Immature natural killer cell (primary cell): ENCODE results near the gene ATP6V0A1. TPM values are rescaled to one million over a fixed set of nuclear protein-coding genes. Genes with fewer than 3 reads are reported as not detected.
"Not testable (repeated sequence)": the region's sequence is repeated elsewhere in the genome, so short reads cannot be mapped to it uniquely, and the experiment has no call there.

ENCODE experiments used
- DNase-seq, 3 donors: peaks; one replicate each; pipeline ENCODE4 v3.0.0; 2022; ENCODE audit warnings: mixed read lengths in 1 of 3
- H3K27ac Mint-ChIP-seq, 6 donors: one replicate each; pipeline ENCODE4 v1.8.0; 2020; ENCODE audit warnings: mixed read lengths in 6 of 6, mild to moderate bottlenecking in 5 of 6, inconsistent platforms in 4 of 6, moderate library complexity in 3 of 6
- H3K27me3 Mint-ChIP-seq, 3 donors: one replicate each; pipeline ENCODE4 v1.8.0; 2020 to 2021; ENCODE audit warnings: low read depth in 3 of 3, mild to moderate bottlenecking in 3 of 3, mixed read lengths in 3 of 3, moderate library complexity in 3 of 3, inconsistent platforms in 1 of 3
- H3K36me3 Mint-ChIP-seq, 3 donors: one replicate each; pipeline ENCODE4 v1.8.0; 2020; ENCODE audit warnings: mixed read lengths in 3 of 3, inconsistent platforms in 2 of 3, mild to moderate bottlenecking in 2 of 3
- H3K4me1 Mint-ChIP-seq, 2 donors: one replicate each; pipeline ENCODE4 v1.8.0; 2020; ENCODE audit warnings: inconsistent platforms in 2 of 2, mild to moderate bottlenecking in 2 of 2, mixed read lengths in 2 of 2, moderate library complexity in 1 of 2
- H3K4me3 Mint-ChIP-seq, 5 donors: one replicate each; pipeline ENCODE4 v1.8.0; 2020; ENCODE audit warnings: mild to moderate bottlenecking in 5 of 5, mixed read lengths in 5 of 5, inconsistent platforms in 3 of 5, moderate library complexity in 3 of 5
- H3K9me3 Mint-ChIP-seq, 6 donors: one replicate each; pipeline ENCODE4 v1.8.0; 2020; ENCODE audit warnings: mild to moderate bottlenecking in 6 of 6, mixed read lengths in 6 of 6, inconsistent platforms in 4 of 6, moderate library complexity in 3 of 6
- polyA plus RNA-seq, 3 donors: library from polyadenylated mRNA; unstranded; fragments of 300-500 nt; fragmentation: Illumina TruSeq; gene quantifications; one replicate each; pipeline ENCODE4 v1.2.3, GENCODE V29; 2021

The ATP6V0A1 gene
- polyA plus RNA-seq, 3 donors from 2014 or later = 0.76 to 4.2 (median 1.4) TPM

DNA sequence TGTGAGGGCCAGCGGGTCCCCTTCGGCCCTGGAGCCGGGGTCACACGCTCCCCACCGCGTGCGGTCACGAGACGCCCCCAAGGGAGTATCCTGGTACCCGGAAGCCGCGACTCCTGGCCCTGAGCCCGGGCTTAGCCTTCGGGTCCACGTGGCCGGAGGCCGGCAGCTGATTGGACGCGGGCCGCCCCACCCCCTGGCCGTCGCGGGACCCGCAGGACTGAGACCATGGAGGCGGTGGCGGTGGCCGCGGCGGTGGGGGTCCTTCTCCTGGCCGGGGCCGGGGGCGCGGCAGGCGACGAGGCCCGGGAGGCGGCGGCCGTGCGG, 77.3 kb downstream of the ATP6V0A1 start, which contains the start of gene NAGLU:
NAGLU (plus strand) TSS at position 194 of the 324 bp plus-strand sequence; CDS start at position 226, 32 bp downstream.
- Mint-ChIP-seq H3K4me1 (peaks cover 39 to 42% of the 10 kb centered on the region in 2 donors), H3K27ac (peak within 1 kb of the TSS; percentile 79 to 92 (median 87)), H3K9me3 (peaks cover 0 to 2% (median 0%) of the 10 kb centered on the region in 6 donors), H3K36me3 (peaks cover 0 to 6% (median 0%) of the 10 kb centered on the region in 3 donors), H3K4me3 (peak within 1 kb of the TSS; percentile 84 to 89 (median 88)), H3K27me3 (peaks cover 0 to 10% (median 0%) of the 10 kb centered on the region in 3 donors)
- peak; percentile 84 to 85 (median 85) for DNase-seq

DNA sequence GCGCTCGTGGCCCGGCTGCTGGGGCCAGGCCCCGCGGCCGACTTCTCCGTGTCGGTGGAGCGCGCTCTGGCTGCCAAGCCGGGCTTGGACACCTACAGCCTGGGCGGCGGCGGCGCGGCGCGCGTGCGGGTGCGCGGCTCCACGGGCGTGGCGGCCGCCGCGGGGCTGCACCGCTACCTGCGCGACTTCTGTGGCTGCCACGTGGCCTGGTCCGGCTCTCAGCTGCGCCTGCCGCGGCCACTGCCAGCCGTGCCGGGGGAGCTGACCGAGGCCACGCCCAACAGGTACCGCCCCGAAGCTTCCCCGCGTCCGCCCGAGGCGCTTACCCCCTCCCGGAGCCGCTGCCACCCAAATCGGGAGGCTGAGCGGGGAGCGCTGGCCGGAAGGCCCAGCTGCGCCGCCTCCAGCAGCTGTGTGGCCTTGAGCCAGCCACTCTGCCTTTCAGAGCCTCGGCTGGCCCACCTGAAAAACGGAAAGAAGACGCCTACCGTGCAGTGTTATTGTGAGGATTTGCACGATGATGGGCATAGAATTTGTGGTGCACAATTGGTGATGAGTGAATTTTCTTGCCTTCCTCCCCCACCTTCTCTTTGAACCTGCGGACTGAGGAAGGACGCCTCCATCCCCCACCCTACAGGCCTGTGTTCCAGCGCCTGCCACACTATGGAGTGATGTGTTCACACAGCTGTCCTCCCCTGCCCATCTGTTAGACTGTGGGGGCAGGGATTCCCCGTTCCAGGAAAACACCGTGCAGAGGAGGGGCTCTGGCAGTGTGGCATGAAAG, 77.9 kb downstream of the ATP6V0A1 start:
- Mint-ChIP-seq H3K36me3 (peaks cover 0 to 8% (median 0%) of the 10 kb centered on the region in 3 donors), H3K27me3 (peaks cover 0 to 8% (median 2%) of the 10 kb centered on the region in 3 donors), H3K4me1 (peaks cover 33 to 37% of the 10 kb centered on the region in 2 donors)

DNA sequence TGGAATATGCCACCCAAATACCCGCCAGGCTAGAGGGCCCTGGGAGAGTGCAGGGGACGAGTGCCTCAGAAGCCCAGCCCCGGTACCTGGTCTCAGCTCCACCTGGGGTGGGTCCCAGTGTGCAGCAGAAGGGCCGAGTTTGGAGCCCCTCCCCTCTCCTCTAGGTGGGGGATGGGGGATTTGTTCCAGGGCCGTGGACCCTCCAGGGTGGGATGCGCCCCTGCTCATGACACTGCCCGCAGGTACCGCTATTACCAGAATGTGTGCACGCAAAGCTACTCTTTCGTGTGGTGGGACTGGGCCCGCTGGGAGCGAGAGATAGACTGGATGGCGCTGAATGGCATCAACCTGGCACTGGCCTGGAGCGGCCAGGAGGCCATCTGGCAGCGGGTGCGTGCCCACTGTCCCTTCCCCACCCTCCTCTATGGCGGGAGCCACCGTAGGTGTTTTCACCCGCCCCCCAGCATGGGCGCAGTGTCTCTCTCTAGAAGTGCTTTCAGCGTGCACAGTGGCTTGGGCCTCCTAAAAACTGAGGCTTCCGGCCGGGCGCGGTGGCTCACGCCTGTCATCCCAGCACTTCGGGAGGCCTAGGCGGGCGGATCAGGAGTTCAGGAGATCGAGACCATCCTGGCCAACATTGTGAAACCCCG, 78.6 kb downstream of the ATP6V0A1 start:
- H3K36me3 Mint-ChIP-seq = peaks cover 0 to 8% (median 0%) of the 10 kb centered on the region in 3 donors
- H3K4me1 Mint-ChIP-seq = peaks cover 30% of the 10 kb centered on the region in 2 donors
- peak overlapping the region; percentile 77 to 88 (median 84) for H3K4me3 Mint-ChIP-seq
- peaks cover 0 to 2% (median 0%) of the 10 kb centered on the region in 6 donors for H3K9me3 Mint-ChIP-seq
- no peak for DNase-seq
- H3K27me3 Mint-ChIP-seq = peaks cover 0 to 5% (median 2%) of the 10 kb centered on the region in 3 donors
- peak overlapping the region in 5 of 6 donors; percentile 57 to 86 (median 74) for H3K27ac Mint-ChIP-seq

More for the DNA sequence above, 77.9 kb downstream of the ATP6V0A1 start:
- H3K27ac Mint-ChIP-seq = peak overlapping the region; percentile 57 to 86 (median 74)
- H3K9me3 Mint-ChIP-seq = peaks cover 0 to 2% (median 0%) of the 10 kb centered on the region in 6 donors
- DNase-seq = peak in 2 of 3 donors; percentile 62 to 65
- peak overlapping the region; percentile 77 to 88 (median 84) for H3K4me3 Mint-ChIP-seq

DNA sequence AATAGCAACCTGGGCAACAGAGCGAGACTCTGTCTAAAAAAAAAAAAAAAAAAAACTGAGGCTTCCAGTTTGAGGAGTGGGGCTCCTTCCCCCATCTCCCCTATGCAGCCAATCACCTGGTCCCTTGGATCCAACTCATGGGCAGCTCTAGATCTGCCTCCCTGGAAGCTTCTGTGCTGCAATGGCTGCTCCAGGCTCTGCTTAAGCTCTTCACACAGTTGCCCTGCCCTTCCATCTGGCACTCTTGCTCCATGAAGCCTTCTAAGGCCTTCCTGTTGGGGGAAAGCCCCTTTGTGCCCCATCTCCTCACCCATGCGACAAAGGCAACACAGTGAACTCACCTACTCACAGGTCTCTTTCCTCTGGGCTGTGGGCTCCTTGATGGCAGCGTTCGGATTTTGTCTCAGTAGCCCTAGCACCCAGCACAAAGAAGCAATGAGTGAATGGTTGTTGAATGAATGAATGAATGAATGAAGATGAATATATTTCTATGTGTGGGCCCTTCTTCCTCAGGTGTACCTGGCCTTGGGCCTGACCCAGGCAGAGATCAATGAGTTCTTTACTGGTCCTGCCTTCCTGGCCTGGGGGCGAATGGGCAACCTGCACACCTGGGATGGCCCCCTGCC, 79.3 kb downstream of the ATP6V0A1 start:
- Mint-ChIP-seq H3K4me3 (peak overlapping the region; percentile 55 to 88 (median 74)), H3K9me3 (peaks cover 0 to 2% (median 0%) of the 10 kb centered on the region in 6 donors), H3K27me3 (peaks cover 0 to 2% (median 2%) of the 10 kb centered on the region in 3 donors), H3K27ac (peak overlapping the region in 5 of 6 donors; percentile 28 to 71 (median 54)), H3K4me1 (peaks cover 29 to 30% of the 10 kb centered on the region in 2 donors), H3K36me3 (peaks cover 0 to 10% (median 0%) of the 10 kb centered on the region in 3 donors)
- no peak for DNase-seq

DNA sequence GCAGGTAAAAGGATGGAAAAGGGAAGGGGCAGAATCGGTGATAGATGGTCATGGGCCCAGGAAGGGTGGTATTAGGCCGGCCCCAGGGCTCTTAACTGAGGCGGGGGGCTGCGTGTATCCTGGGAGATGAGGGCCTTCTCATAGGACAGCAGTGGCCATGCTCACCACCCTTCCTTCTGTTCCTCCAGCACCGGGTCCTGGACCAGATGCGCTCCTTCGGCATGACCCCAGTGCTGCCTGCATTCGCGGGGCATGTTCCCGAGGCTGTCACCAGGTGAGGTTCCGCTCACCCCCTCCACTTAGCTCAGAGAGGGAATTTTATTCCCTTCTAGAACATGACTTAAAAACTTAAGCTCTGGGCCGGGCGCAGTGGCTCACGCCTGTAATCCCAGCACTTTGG, 79.8 kb downstream of the ATP6V0A1 start:
- Mint-ChIP-seq H3K4me3 (peak overlapping the region in 1 of 5 donors; percentile 88), H3K36me3 (peaks cover 0 to 11% (median 0%) of the 10 kb centered on the region in 3 donors), H3K9me3 (peaks cover 0 to 2% (median 0%) of the 10 kb centered on the region in 6 donors), H3K27me3 (peaks cover 0 to 2% (median 2%) of the 10 kb centered on the region in 3 donors), H3K27ac (no peak overlapping the region), H3K4me1 (peaks cover 25% of the 10 kb centered on the region in 2 donors)
- DNase-seq = no peak

DNA sequence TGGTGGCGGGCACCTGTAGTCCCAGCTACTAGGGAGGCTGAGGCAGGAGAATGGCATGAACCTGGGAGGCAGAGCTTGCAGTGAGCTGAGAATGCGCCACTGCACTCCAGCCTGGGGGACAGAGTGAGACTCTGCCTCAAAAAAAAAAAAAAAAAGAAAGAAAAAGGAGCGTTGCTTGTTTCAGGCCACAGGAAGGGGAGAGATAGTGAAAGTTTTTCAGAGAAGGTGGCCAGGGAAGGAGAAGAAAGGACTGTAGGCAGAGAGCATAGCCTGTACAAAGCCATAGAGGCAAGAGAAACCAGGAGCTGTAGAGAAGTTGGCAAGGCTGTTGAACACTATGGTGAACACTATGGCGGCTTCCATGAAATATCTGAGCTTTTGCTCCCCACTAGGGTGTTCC, 81.9 kb downstream of the ATP6V0A1 start:
- peak overlapping the region in 1 of 6 donors; percentile 29 for H3K27ac Mint-ChIP-seq
- not testable (repeated sequence) for H3K9me3 Mint-ChIP-seq, DNase-seq, H3K4me3 Mint-ChIP-seq, H3K27me3 Mint-ChIP-seq
- H3K4me1 Mint-ChIP-seq = peaks cover 18% of the 10 kb centered on the region in 2 donors
- H3K36me3 Mint-ChIP-seq = peaks cover 0 to 11% (median 0%) of the 10 kb centered on the region in 3 donors

DNA sequence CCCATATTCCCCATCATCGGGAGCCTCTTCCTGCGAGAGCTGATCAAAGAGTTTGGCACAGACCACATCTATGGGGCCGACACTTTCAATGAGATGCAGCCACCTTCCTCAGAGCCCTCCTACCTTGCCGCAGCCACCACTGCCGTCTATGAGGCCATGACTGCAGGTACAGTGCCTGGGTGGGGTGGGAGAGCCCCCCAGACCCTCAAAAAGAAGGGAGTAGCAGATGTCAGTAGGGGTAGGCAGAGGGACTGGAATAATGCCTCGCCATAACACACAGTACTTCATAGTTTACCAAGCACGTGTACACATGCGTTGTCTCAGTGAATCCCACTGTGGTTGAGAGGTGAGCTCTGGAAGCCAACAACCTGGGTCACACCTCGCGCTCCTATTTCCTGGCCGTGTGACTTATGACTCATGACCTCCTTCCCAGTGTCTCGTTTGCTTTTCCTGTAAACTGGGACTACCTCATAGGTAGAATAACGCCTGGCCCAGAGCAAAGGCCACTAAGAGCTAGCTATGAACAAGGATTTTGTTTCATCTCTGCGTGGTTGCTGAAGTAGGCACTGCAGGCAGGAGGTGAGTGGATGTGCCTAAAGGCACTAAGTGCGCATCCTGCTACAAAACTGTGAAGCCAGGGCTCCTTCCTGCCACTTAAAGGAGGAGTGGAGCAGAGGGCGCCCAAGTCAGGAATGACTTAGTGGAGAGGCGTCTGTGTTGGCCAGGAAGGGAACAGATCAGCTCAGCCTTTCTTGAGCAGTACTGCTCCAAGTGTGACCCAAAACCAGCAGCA, 82.6 kb downstream of the ATP6V0A1 start:
- Mint-ChIP-seq H3K4me1 (peaks cover 14% of the 10 kb centered on the region in 2 donors), H3K27ac (peak overlapping the region in 2 of 6 donors; percentile 26 to 62), H3K27me3 (peaks cover 0 to 2% (median 0%) of the 10 kb centered on the region in 3 donors), H3K36me3 (peaks cover 0 to 11% (median 0%) of the 10 kb centered on the region in 3 donors), H3K9me3 (peaks cover 0 to 2% (median 0%) of the 10 kb centered on the region in 6 donors), H3K4me3 (no peak overlapping the region)
- DNase-seq = no peak

DNA sequence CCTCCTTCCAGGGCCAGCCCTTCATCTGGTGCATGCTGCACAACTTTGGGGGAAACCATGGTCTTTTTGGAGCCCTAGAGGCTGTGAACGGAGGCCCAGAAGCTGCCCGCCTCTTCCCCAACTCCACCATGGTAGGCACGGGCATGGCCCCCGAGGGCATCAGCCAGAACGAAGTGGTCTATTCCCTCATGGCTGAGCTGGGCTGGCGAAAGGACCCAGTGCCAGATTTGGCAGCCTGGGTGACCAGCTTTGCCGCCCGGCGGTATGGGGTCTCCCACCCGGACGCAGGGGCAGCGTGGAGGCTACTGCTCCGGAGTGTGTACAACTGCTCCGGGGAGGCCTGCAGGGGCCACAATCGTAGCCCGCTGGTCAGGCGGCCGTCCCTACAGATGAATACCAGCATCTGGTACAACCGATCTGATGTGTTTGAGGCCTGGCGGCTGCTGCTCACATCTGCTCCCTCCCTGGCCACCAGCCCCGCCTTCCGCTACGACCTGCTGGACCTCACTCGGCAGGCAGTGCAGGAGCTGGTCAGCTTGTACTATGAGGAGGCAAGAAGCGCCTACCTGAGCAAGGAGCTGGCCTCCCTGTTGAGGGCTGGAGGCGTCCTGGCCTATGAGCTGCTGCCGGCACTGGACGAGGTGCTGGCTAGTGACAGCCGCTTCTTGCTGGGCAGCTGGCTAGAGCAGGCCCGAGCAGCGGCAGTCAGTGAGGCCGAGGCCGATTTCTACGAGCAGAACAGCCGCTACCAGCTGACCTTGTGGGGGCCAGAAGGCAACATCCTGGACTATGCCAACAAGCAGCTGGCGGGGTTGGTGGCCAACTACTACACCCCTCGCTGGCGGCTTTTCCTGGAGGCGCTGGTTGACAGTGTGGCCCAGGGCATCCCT, 84.8 kb downstream of the ATP6V0A1 start:
- DNase-seq = no peak
- H3K27me3 Mint-ChIP-seq = peaks cover 0 to 2% (median 0%) of the 10 kb centered on the region in 3 donors
- peaks cover 0 to 2% (median 0%) of the 10 kb centered on the region in 6 donors for H3K9me3 Mint-ChIP-seq
- H3K36me3 Mint-ChIP-seq = peaks cover 0 to 11% (median 0%) of the 10 kb centered on the region in 3 donors
- peaks cover 0 to 3% of the 10 kb centered on the region in 2 donors for H3K4me1 Mint-ChIP-seq
- H3K27ac Mint-ChIP-seq = no peak overlapping the region
- H3K4me3 Mint-ChIP-seq = no peak overlapping the region

DNA sequence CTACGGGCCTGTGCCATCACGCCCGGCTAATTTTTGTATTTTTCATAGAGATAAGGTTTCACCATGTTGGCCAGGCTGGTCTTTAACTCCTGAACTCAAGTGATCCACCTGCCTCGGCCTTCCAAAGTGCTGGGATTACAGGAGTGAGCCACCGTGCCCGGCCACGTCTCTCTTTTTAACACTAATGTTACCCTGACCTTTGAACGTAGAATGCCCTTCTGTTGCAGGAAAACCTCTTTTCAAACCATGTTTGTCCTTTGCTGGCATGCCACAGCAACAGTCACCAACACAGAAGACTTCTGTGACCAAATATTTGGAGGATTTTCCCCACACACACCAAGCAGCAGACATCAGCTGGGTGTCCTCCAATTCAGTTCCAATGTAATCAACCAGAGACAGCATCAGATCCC, 86.2 kb downstream of the ATP6V0A1 start:
- no peaks in the 10 kb centered on the region for H3K9me3 Mint-ChIP-seq
- H3K4me1 Mint-ChIP-seq = peaks cover 7 to 8% of the 10 kb centered on the region in 2 donors
- H3K4me3 Mint-ChIP-seq = no peak overlapping the region
- no peak for DNase-seq
- peaks cover 0 to 2% (median 0%) of the 10 kb centered on the region in 3 donors for H3K27me3 Mint-ChIP-seq
- peak overlapping the region in 2 of 6 donors; percentile 18 to 67 for H3K27ac Mint-ChIP-seq
- H3K36me3 Mint-ChIP-seq = peaks cover 0 to 6% (median 0%) of the 10 kb centered on the region in 3 donors

DNA sequence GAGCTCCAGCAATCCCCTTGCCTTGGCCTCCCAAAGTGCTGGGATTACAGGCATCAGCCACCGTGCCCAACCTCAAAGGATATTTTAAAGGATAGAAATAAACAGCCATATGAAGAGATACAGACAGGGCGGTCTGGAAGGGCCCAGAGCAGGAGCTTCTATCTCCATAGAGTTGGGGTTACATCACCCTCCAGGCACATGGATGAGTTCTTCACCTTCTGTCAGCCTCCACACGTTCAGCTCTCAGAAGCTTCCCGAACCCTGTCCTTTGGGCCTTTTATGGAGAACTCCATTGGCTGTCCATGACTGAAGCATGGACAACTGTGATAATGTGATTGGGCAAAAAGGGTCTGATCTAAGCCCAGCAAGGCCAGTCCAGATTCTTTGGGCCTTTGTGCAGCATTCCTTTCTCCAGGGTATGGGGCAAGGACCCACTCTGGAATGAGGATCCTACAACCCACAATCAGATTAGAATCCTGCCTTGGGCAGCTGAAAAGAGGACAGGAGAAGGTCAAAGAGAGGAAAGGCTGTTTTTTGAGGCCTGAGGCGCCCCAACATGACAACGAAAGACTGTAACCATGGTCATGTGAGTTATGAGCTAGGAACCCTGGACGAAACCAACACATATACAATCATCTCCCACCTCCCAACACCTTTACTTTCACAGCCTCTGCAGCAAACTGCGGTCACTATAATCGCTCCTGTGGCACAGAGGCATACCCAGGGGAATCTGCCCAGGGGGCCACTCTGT, 87.3 kb downstream of the ATP6V0A1 start:
- not testable (repeated sequence) for DNase-seq, H3K4me1 Mint-ChIP-seq, H3K36me3 Mint-ChIP-seq, H3K27ac Mint-ChIP-seq, H3K27me3 Mint-ChIP-seq, H3K4me3 Mint-ChIP-seq, H3K9me3 Mint-ChIP-seq

DNA sequence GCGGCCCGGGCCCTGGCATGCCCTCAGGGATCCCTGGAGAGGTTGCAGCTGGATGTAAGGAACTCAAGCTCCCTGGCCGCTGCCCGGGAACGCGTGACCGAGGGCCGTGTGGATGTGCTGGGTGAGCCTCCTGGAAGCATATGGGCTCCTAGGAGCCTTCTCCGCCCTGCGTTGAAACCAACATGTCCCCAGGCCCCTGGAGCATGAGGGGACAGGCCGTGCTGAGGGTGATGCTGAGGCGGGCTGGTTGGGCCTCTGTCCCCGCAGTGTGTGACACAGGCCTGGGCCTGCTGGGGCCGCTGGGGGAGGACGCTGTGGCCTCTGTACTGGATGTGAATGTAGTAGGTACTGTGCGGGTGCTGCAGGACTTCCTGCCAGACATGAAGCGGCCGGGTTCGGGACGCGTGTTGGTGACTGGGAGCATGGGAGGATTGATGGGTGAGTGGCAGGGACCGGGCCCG, 88.4 kb downstream of the ATP6V0A1 start:
- H3K4me3 Mint-ChIP-seq = no peak overlapping the region
- H3K9me3 Mint-ChIP-seq = no peaks in the 10 kb centered on the region
- peaks cover 8 to 12% of the 10 kb centered on the region in 2 donors for H3K4me1 Mint-ChIP-seq
- no peak for DNase-seq
- no peaks in the 10 kb centered on the region for H3K27me3 Mint-ChIP-seq
- H3K36me3 Mint-ChIP-seq = peaks cover 0 to 3% (median 0%) of the 10 kb centered on the region in 3 donors
- no peak overlapping the region for H3K27ac Mint-ChIP-seq
